HEK293 (cell line): ENCODE data around the gene SYNPO2.

Source experiments
- CTCF ChIA-PET: fragments of 350-600 bp; formaldehyde crosslinking; extraction: SDS; loops from one replicate; lab custom pipeline; 2021; ENCODE audit warnings: antibody characterized with exemption; lab: Yijun Ruan, JAX
- POLR2A ChIA-PET: fragments of 300-600 bp; formaldehyde crosslinking; extraction: SDS; loops from one replicate; lab custom pipeline; 2020; ENCODE audit warnings: antibody characterized with exemption, inconsistent platforms; lab: Yijun Ruan, JAX
- H3K27ac ChIP-seq: fragments of 200-500 bp; sonication (Bioruptor generic); 2 replicates; pipeline ENCODE4 v1.5.1; 2014; ENCODE audit warnings: low read depth, low read length, control low read depth, inconsistent platforms; ENCODE audit errors: extremely low read depth
- H3K36me3 ChIP-seq, 2 experiments: fragments of 200-500 bp in 1 of 2; sonication (Bioruptor generic) in 1 of 2; 1 replicate in 1 of 2; 2 replicates in 1 of 2; pipeline ENCODE4 v1.5.1; 2014 to 2017; ENCODE audit warnings: inconsistent platforms in 2 of 2, low read length in 2 of 2; ENCODE audit not compliant: control insufficient read depth in 2 of 2, insufficient read depth in 1 of 2
- H3K4me1 ChIP-seq: fragments of 200-500 bp; sonication (Bioruptor generic); 2 replicates; pipeline ENCODE4 v1.5.1; 2014; ENCODE audit warnings: mild to moderate bottlenecking, low read length, inconsistent platforms; ENCODE audit not compliant: control insufficient read depth, insufficient read depth
- H3K4me3 ChIP-seq: 2 replicates; pipeline ENCODE4 v1.5.1; 2011; ENCODE audit warnings: low read depth, mild to moderate bottlenecking, control low read depth, low read length, moderate library complexity
- H3K9me3 ChIP-seq: fragments of 200-500 bp; sonication (Bioruptor generic); 2 replicates; pipeline ENCODE4 v1.5.1; 2014; ENCODE audit warnings: low read depth, low read length, inconsistent platforms; ENCODE audit not compliant: control insufficient read depth, insufficient read depth
- ATF2 ChIP-seq: fragments of 450-650 bp; formaldehyde crosslinking; IDR thresholded peaks from 2 replicates; pipeline ENCODE4 v1.5.1; 2016; ENCODE audit warnings: missing biosample characterization, missing genetic modification characterization, low read depth
- BCL6B ChIP-seq: fragments of 450-650 bp; formaldehyde crosslinking; IDR thresholded peaks from 2 replicates; pipeline ENCODE4 v1.5.1; 2017; ENCODE audit warnings: missing biosample characterization, missing genetic modification characterization
- GLI2 ChIP-seq: fragments of 450-650 bp; formaldehyde crosslinking; IDR thresholded peaks from 2 replicates; pipeline ENCODE4; 2017; ENCODE audit warnings: missing biosample characterization, missing genetic modification characterization, low read depth, borderline replicate concordance
- KLF16 ChIP-seq: fragments of 450-650 bp; formaldehyde crosslinking; IDR thresholded peaks from 2 replicates; pipeline ENCODE4 v1.5.1; 2017; ENCODE audit warnings: missing biosample characterization, missing genetic modification characterization
- OSR2 ChIP-seq: fragments of 450-650 bp; formaldehyde crosslinking; IDR thresholded peaks from 2 replicates; pipeline ENCODE4 v1.5.1; 2016; ENCODE audit warnings: missing biosample characterization, missing genetic modification characterization
- REST ChIP-seq: fragments of 450-650 bp; formaldehyde crosslinking; IDR thresholded peaks from 2 replicates; pipeline ENCODE4 v1.5.1; 2016; ENCODE audit warnings: missing biosample characterization, missing genetic modification characterization
- WT1 ChIP-seq: fragments of 450-650 bp; formaldehyde crosslinking; IDR thresholded peaks from 2 replicates; pipeline ENCODE4 v1.5.1; 2016; ENCODE audit warnings: missing biosample characterization, missing genetic modification characterization
- ZBTB1 ChIP-seq: fragments of 450-650 bp; formaldehyde crosslinking; IDR thresholded peaks from 2 replicates; pipeline ENCODE4 v1.5.1; 2016; ENCODE audit warnings: missing biosample characterization, missing genetic modification characterization
- ZBTB20 ChIP-seq: fragments of 450-650 bp; formaldehyde crosslinking; IDR thresholded peaks from 2 replicates; pipeline ENCODE4 v1.5.1; 2016; ENCODE audit warnings: missing biosample characterization, missing genetic modification characterization
- ZBTB8A ChIP-seq: fragments of 450-650 bp; formaldehyde crosslinking; IDR thresholded peaks from 2 replicates; pipeline ENCODE4 v1.5.1; 2016; ENCODE audit warnings: missing biosample characterization, missing genetic modification characterization
- ZNF138 ChIP-seq: fragments of 450-650 bp; formaldehyde crosslinking; IDR thresholded peaks from 2 replicates; pipeline ENCODE4 v1.5.1; 2016; ENCODE audit warnings: missing biosample characterization, missing genetic modification characterization, borderline replicate concordance
- ZNF148 ChIP-seq: fragments of 450-650 bp; formaldehyde crosslinking; IDR thresholded peaks from 2 replicates; pipeline ENCODE4 v1.5.0; 2017; ENCODE audit warnings: missing biosample characterization, missing genetic modification characterization, borderline replicate concordance
- ZNF223 ChIP-seq: fragments of 450-650 bp; formaldehyde crosslinking; IDR thresholded peaks from 2 replicates; pipeline ENCODE4 v1.5.1; 2016; ENCODE audit warnings: missing biosample characterization, missing genetic modification characterization
- ZNF248 ChIP-seq: fragments of 450-650 bp; formaldehyde crosslinking; IDR thresholded peaks from 2 replicates; pipeline ENCODE4 v1.5.1; 2017; ENCODE audit warnings: missing biosample characterization, missing genetic modification characterization
- ZNF292 ChIP-seq: fragments of 450-650 bp; formaldehyde crosslinking; IDR thresholded peaks from 2 replicates; pipeline ENCODE4 v1.5.1; 2016; ENCODE audit warnings: low read depth, missing biosample characterization, missing genetic modification characterization, borderline replicate concordance
- ZNF324 ChIP-seq: fragments of 450-650 bp; formaldehyde crosslinking; IDR thresholded peaks from 2 replicates; pipeline ENCODE4 v1.5.1; 2016; ENCODE audit warnings: missing biosample characterization, missing genetic modification characterization
- ZNF416 ChIP-seq: fragments of 450-650 bp; formaldehyde crosslinking; IDR thresholded peaks from 2 replicates; pipeline ENCODE4 v1.5.1; 2016; ENCODE audit warnings: missing biosample characterization, missing genetic modification characterization
- ZNF473 ChIP-seq: fragments of 450-650 bp; formaldehyde crosslinking; IDR thresholded peaks from 2 replicates; pipeline ENCODE4 v1.5.1; 2017; ENCODE audit warnings: missing biosample characterization, missing genetic modification characterization
- ZNF488 ChIP-seq: fragments of 450-650 bp; formaldehyde crosslinking; IDR thresholded peaks from 2 replicates; pipeline ENCODE4 v1.5.1; 2016; ENCODE audit warnings: missing biosample characterization, missing genetic modification characterization
- ZNF513 ChIP-seq: fragments of 450-650 bp; IDR thresholded peaks from 2 replicates; pipeline ENCODE4 v1.5.1; 2018; ENCODE audit warnings: missing biosample characterization, missing genetic modification characterization
- ZNF792 ChIP-seq: fragments of 450-650 bp; formaldehyde crosslinking; IDR thresholded peaks from 2 replicates; pipeline ENCODE4 v1.5.1; 2016; ENCODE audit warnings: missing biosample characterization, missing genetic modification characterization

Gene SYNPO2

GRCh38 chr4:118985170-118986000 is 96.7 kb downstream of the SYNPO2 start:
- Histone ChIP-seq H3K27ac (no peak overlapping the region), H3K4me1 (no peaks in the 10 kb centered on the region)
- TF ChIP-seq ZNF513 (tag by site-specific recombination) (no peak), WT1 (tag by site-specific recombination) (no peak), ZNF138 (tag by site-specific recombination) (no peak), ZBTB8A (tag by site-specific recombination) (no peak)
- TF ChIP-seq, all 188 proteins: peak for 0
- ChIA-PET CTCF (interaction anchor here (1.0 kb wide), 1 partner anchor 56 kb away, joined by 3 read pairs; no protein-coding TSS in a partner anchor), POLR2A (no interaction called here)
- Histone ChIP-seq H3K36me3 (no peaks in the 10 kb centered on the region), H3K9me3 (no peaks in the 10 kb centered on the region), H3K4me3 (no peak overlapping the region)

GRCh38 chr4:118987959-118988634 is 99.4 kb downstream of the SYNPO2 start:
- CTCF ChIA-PET: interaction anchor here (0.6 to 1.1 kb wide), 2 partner anchors 247 to 676 kb away, joined by 3 to 5 read pairs; no protein-coding TSS in a partner anchor
- TF ChIP-seq ZNF416 (tag by site-specific recombination): no peak
- TF ChIP-seq ZNF792 (tag by site-specific recombination): no peak
- no peak for TF ChIP-seq OSR2 (tag by site-specific recombination)
- no peak for TF ChIP-seq ZNF292 (tag by site-specific recombination)
- no peak for TF ChIP-seq ZNF148 (tag by site-specific recombination)
- no peak for TF ChIP-seq ZNF488 (tag by site-specific recombination)
- no peak for TF ChIP-seq ZNF473
- no peak for TF ChIP-seq BCL6B (tag by site-specific recombination)
- no peak for TF ChIP-seq KLF16 (tag by site-specific recombination)
- TF ChIP-seq ZNF223 (tag by site-specific recombination): no peak
- no peak for TF ChIP-seq ATF2 (tag by site-specific recombination)
- TF ChIP-seq ZBTB20 (tag by site-specific recombination): no peak
- no peak for TF ChIP-seq ZNF324 (tag by site-specific recombination)
- no peak for TF ChIP-seq REST
- no peak for TF ChIP-seq ZBTB1 (tag by site-specific recombination)
- TF ChIP-seq GLI2 (tag by site-specific recombination): no peak
- no peak for TF ChIP-seq ZNF248 (tag by site-specific recombination)
- TF ChIP-seq, all 188 proteins: peak for 0
- no peak overlapping the region for H3K4me3 ChIP-seq
- no peaks in the 10 kb centered on the region for H3K9me3 ChIP-seq
- H3K4me1 ChIP-seq: no peaks in the 10 kb centered on the region
- H3K27ac ChIP-seq: no peak overlapping the region
- H3K36me3 ChIP-seq: no peaks in the 10 kb centered on the region
- POLR2A ChIA-PET: no interaction called here
